Stimulated activated CD4-positive, alpha-beta T cell treated with anti-CD3 and anti-CD28 coated beads, TNF-alpha, amount 100 ng/mL, for 48 hours (primary cell): ENCODE results near the gene COQ9.
"Not testable (repeated sequence)": the region's sequence is repeated elsewhere in the genome, so short reads cannot be mapped to it uniquely, and the experiment has no call there.

Experiments
- DNase-seq, 3 donors: peaks; one replicate each; pipeline ENCODE4 v3.0.0-alpha.2; 2020; ENCODE audit warnings: low read depth in 3 of 3

The COQ9 gene

GRCh38 chr16:57485091-57485915 is 38.0 kb downstream of the COQ9 start:
- no peak for DNase-seq

GRCh38 chr16:57485916-57486857 is 38.9 kb downstream of the COQ9 start, which contains the start of gene DOK4:
Gene DOK4 (minus strand): TSS chr16:57486493. CDS start chr16:57479507, 6,986 bp downstream.
- peak; percentile 60 to 85 (median 65) for DNase-seq

- DNase-seq: no peak
Observed at GRCh38 chr16:57486858-57487834, 39.9 kb downstream of the COQ9 start.

GRCh38 chr16:57489229-57489628 is 42.0 kb downstream of the COQ9 start:
- no peak for DNase-seq

DNA sequence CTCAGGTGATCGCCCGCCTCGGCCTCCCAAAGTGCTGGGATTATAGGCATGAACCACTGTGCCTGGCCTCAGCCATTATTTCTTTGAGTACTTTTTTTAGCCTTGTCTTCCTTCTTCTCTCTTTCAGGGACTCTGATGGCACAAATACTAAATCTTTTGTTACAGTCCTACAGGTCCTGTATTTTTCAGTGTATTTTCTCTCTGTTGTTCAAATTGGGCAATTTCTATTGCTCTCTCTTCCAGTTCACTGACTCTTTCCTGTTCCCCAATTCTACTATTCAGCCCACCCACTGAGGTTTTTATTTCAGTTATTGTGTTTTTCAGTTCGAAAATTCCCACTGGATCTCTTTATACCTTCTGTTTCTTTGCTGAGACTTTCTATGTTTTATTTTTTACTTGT is 46.5 kb downstream of the COQ9 start:
- DNase-seq: no peak

- DNase-seq: no peak
Observed at GRCh38 chr16:57497121-57497520, 49.8 kb downstream of the COQ9 start.

DNA sequence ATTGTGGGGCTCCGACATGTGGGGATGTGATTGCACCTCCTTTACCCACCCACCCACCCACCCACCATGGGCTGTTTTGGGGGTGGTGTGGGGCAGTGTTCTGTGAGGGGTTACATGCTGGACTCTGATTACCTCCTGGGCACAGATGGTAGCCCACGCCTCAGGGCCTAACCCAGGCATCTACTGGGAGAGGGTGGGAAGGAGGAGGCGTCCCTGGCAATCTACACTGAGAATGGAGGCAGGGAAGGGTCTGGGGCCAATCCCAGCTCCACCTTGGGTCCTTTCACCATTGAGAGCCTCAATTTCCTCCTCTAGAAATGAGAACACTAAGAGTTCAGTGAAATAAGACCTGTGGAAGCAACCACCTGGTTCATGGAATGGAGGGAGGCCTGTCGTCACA is 50.8 kb downstream of the COQ9 start:
- DNase-seq: no peak

GRCh38 chr16:57499941-57500340 is 52.7 kb downstream of the COQ9 start:
- not testable (repeated sequence) for DNase-seq

DNA sequence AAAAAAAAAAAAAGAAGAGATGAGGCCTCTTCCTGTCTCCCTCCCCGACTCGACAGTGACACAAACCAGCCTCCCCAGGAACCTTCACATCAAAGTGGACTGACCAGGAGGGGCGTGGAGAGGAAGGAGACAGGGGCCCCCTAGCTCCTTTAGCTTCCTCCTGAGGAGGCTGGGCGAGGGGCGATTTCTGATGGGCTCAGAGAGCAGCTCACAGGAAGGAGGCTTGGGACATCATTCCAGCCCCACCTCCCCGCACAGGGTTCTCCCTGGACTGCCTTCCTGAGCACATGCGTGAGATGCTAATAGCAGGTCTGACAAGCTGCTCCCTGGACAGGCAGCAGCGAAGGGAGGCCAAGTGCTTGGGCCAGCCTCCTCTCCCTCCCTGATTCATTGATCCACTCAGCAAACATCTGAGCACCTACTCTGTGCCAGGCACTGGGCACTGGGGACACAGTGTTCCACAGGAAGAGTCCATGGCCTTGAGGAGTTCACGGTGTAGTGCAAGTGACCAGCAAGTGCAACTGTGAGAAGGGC is 53.4 kb downstream of the COQ9 start:
- DNase-seq: no peak

GRCh38 chr16:57501492-57501891 is 54.2 kb downstream of the COQ9 start:
- DNase-seq: no peak

DNA sequence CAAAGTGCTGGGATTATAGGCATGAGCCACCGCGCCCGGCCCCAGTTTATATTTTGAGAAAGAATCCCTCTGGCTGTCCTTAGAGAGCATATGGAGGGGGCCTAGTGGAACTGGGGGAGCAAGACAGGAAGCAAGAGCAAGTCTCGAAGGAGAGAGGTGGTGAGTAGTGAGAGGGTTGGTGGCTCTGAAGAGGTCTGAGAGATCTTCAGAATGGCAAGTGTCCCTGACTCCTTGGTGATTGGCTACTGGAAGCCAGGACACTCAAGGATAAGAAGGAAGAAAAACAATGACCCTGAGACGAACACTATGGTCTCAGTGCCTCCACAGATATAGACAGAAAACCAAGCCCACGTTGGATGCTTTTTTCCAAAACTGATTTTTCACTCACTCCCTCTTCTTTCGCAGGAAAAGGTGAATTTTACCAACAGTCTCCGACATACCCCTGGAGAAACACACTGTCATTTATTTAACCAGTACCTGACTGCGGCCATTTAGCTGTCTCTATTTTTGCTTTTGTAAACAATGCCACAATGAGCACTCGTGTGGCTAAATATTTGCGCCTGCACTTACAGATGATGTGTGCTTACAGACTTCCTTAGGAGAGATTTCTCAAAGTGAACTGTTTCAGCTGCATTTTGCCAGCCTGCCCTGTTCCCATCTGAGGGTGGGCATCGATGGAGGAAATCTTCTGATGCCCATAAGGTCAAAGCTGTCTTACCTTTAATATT is 54.9 kb downstream of the COQ9 start:
- DNase-seq: no peak

- DNase-seq: no peak
Observed at GRCh38 chr16:57503366-57503765, 56.1 kb downstream of the COQ9 start.

DNA sequence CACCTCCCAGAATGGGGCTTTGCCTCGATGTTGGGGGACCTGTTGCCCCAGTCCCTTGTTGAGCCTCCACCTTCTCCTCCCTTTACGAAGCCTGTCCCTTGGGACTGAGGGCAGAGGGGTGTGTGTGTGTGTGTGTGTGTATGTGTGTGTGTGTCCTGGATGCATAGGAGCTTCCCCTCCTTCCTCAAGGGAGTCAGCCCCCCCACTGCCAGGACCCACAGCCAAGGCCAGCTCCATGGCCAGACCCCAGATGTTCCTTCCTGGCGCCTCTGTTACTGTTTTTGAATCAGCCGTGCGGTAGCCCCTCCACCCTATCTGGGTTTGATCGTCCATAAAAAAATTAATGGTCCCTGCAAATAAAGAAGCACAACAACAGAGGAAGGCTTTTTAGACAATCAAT is 56.7 kb downstream of the COQ9 start:
- no peak for DNase-seq

DNA sequence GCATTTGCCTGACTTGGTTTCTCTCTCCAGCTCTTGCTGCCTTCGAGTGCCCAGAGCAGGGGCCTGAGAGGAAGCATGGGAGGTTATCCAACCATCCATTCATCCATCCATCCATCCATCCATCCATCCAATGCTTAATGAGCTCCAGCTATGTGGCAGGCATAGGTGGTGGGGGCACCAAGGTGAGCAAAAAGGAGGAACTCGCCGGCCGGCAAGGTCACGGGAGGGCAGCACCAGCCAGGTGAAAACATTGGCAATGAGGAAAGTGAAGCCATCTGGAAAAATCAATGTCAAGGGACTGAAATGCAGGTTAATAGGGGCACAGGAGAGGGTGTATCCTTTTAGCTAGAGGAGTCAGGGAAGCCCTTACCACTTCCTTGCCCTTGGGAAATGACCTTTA is 57.2 kb downstream of the COQ9 start:
- DNase-seq: no peak

DNA sequence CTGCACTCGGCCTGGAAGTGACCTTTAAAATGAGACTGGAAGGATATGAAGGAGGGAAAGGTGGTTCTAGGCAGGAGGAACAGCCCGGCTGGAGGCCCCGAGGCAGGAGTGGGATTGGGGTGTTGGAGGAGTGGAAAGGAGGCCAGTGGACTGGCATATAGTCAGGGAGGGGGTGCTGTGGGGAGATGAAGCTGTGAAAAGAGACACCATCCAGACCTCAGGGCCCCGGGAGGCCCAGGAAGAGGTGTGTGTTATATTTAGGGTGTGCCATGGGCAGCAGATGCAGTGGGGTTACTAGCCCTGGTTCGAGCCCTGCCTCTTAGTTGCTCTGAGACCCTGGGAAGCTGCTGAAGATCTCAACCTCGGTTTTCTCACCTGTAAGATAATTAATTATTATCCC is 57.9 kb downstream of the COQ9 start:
- DNase-seq: no peak

DNA sequence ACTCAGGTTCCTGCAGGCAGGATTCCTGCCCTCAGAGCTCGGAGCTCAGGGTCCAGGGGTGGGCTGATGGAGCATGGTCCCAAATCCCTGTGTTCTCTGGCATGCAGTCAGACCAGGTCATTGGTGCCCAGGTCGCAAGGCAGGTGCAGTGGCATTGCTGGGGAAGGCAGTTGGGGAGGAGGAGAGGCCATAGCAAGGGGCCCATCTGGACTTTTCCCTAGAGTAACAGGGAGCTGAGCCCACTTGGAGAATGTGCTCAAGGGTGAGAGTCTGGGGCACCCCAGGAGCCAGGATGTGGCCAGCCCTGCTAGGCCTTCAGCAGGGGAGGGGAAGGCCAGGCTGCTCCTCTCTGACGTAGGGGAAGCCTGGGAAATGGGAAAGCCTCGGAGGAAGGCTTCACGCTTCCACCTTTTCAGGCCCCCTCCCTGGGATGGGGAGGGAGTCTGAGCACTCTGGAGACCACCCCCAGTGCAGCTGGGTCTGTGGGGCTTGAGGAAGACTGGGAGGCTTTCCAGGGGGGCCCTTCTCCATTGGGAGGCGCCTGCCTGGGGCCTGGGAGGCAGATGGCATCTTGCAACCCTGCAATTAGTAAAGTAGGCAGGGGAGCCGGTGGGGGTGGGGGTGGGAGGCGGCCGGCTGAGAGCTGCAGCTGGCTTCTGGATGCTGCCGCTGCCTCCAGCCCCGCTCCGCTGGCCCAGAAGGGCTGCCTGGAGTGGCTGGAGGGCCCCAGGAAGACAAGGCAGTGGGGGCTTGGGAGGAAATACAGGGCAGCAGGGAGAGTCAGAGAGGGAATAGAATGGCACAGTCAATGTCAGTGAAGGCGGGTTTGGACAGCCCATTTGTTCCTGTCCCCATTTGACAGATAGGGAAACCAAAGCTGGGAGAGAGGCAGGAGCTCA is 60.1 kb downstream of the COQ9 start:
- no peak for DNase-seq

DNA sequence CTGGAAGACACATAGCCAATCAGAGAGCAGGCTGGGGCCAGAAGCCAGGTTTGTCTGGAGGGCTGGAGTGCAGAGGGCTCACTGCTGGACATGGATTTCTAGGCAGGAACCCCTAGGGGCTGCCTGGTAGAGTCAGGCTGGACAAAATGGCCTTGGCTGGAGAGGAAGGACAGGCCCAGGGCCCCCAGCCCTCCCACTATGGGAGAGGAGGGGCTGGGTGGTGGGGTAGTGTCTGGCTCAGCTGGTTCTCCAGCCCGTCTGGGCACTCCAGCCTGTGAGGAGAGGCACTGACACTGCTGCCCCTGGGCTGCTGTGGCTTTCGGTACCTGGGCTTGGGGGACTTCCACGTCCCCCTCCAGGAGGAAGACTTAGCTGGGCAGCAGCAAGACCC is 60.8 kb downstream of the COQ9 start:
- no peak for DNase-seq

GRCh38 chr16:57509231-57509923 is 62.1 kb downstream of the COQ9 start:
- no peak for DNase-seq
